ENCODE data around the gene ARL6IP5.

Gene ARL6IP5

GRCh38 chr3:69085833-69086722, 1.3 kb downstream of the ARL6IP5 start:
- no peak for DNase-seq (ENCODE audit: low read depth)

DNA sequence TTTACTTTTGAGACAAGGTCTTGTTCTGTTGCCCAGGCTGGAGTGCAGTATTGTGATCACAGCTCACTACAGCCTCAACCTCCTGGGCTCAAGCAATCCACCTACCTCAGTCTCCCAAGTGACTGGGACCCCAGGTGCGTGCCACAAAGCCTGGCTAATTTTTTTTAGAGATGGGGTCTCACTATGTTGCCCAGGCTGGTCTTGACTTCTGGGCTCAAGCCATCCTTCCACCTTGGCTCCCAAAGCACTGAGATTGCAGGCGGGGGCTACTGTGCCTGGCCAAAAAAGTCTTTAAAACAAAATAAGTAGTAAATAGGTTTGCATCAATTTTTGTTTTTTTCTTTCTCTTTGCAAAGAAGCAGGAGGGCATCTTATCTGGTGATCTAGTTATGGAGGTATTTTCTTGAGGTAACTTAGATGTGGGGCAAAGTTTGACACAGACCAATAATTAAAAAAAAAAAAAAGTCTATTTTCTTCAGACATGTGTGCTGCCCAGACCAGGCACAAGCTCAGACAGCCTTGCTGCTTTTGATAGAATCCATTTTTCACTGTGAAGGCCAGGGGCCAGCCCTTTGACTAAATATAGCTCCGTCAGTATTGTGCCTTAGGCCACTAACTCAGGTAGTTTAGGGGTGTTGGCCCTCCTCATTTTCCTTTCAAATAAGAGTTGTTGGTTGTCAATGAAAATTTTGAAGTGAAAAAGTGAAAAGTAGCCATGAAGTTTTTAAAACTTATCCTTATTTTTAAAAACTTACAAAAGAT, 2.5 kb downstream of the ARL6IP5 start:
- no peak for DNase-seq (ENCODE audit: low read depth)

- no peak for DNase-seq (ENCODE audit: low read depth)
Observed at GRCh38 chr3:69088063-69088462, 3.3 kb downstream of the ARL6IP5 start.

- no peak for DNase-seq (ENCODE audit: low read depth)
Observed at GRCh38 chr3:69090021-69090420, 5.3 kb downstream of the ARL6IP5 start.

DNA sequence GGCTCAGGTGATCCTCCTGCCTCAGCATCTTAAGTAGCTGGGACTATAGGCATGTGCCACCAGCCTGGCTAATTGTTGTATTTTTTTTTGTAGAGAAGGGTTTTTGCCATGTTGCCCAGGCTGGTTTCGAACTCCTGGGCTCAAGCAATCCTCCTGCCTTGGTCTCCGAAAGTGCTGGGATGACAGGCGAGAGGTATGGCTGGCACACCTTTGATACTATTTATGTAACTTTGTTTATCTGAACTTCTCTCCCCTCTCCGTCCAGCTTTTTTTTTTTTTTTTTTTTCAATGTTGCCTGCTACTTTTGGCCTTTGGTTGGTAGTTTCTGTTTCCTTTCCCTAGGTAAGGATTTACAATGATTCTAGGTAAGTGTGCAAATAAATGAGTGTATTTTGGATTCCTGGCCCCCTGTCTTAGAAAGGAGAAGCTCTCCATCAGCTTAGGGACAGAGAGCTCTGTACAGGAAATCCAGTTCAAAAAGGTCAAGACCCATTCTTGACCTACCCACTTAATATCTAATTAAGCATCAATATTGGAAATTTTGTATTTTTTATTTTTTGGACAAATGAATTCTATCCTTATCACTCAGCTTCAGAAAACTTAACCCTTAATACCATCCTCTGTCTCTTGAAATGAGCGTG, 6.8 kb downstream of the ARL6IP5 start:
- DNase-seq (ENCODE audit: low read depth) = no peak

DNA sequence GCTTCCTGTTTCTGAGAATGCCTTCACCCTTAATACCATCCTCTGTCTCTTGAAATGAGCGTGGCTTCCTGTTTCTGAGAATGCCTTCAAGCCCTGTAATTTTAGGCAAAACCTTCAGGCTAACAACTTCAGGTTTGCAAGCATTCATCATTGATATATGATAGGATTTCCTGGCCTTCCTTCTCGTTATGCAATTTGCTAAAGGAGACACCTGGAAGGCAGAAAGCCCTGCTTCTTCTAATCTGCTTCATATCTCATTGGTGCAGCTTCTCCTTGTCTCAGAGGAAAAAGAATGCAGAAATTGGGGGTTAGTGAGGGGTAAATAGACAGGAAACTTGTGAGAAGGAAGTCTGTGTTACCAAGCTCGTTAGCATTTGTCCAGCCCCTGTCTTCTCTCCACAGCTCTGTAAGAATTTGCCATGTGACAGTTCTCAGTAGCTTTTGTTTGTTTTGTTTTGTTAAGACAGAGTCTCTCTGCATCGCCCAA, 7.3 kb downstream of the ARL6IP5 start:
- no peak for DNase-seq (ENCODE audit: low read depth)

DNA sequence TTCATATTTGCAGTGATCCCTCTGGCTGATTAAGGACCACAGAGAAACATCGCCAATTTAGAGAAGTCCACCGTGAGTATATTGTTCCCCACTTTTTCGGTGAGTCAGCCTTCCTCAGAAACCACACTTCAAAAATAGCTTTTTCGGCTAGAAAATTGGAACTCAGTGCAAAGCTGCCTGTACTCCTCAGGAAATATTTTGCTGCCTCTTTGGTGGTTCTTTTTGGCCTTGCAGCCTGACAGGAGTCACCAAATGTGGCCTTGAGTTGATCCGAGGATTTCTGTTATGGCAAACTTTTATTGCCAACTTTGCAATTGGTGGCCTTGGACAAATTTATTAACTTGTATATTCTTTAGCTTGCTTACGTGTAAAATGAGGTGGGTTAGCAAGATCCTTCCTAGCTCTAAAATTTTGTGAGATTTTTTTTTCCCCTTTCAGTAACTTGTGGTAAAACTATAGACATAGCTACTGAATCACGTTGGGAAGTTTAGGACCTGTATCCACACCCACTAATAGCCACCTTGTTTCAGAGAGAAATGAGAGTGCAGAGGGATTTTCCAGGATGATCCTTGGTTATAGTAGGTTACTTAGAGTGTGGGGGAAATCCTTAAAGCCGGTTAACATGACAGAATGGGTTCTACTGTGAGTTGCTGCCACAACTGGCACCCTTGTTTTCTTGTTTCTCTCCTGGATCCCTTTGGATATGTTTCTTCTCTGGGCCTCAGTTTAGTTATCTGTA, 9.9 kb downstream of the ARL6IP5 start:
- DNase-seq (ENCODE audit: low read depth) = no peak

GRCh38 chr3:69095636-69096035, 10.9 kb downstream of the ARL6IP5 start:
- DNase-seq (ENCODE audit: low read depth) = no peak

GRCh38 chr3:69096299-69096698, 11.6 kb downstream of the ARL6IP5 start:
- no peak for DNase-seq (ENCODE audit: low read depth)

- no peak for DNase-seq (ENCODE audit: low read depth)
Observed at GRCh38 chr3:69097407-69098086, 12.8 kb downstream of the ARL6IP5 start.

GRCh38 chr3:69099576-69099975, 14.8 kb downstream of the ARL6IP5 start:
- DNase-seq (ENCODE audit: low read depth) = no peak

GRCh38 chr3:69102384-69102783, 17.6 kb downstream of the ARL6IP5 start:
- DNase-seq (ENCODE audit: low read depth) = no peak

GRCh38 chr3:69103123-69103522, 18.4 kb downstream of the ARL6IP5 start:
- no peak for DNase-seq (ENCODE audit: low read depth)

DNA sequence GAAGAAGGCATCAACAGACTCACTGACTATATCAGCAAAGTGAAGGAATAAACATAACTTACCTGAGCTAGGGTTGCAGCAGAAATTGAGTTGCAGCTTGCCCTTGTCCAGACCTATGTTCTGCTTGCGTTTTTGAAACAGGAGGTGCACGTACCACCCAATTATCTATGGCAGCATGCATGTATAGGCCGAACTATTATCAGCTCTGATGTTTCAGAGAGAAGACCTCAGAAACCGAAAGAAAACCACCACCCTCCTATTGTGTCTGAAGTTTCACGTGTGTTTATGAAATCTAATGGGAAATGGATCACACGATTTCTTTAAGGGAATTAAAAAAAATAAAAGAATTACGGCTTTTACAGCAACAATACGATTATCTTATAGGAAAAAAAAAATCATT, 19.8 kb downstream of the ARL6IP5 start:
- DNase-seq (ENCODE audit: low read depth) = no peak

GRCh38 chr3:69105320-69105719, 20.6 kb downstream of the ARL6IP5 start:
- no peak for DNase-seq (ENCODE audit: low read depth)

DNA sequence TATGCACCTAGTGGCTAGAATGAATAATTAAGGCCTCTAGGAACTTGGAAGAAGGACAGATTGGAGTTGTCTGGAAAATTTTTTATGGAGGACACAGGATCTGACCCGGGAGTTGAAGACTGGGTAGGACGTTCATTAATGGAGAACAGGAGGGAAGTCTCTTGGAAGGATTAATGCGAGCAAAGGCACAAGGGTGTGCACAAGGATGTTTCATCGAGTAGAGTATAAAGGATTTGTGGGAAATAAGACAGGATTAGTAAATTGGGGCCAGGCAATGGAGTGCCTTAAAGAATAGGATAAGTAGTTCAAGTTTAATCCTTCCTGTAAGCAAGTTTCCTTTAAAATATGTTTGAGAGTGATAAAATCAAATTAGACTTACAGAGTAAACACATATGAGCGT, 23.1 kb downstream of the ARL6IP5 start:
- no peak for DNase-seq (ENCODE audit: low read depth)

DNA sequence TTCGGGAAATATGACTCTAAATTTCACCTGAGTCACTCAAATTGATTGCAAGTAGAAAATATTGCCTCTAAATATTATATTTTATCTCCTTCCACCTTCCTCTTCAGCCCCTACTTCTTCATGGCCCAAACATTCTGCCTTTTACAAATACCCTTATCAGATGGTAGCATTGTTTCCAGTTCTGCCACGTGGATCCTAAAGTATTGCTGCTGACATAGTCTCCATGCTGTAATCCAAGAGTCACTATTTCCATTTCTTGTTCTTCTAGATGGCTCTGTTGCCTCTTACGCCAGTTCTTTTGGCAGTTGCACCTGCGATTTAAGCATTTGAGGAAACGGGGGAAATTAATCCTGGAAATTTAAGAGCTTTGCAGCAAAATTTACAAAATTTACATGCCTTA, 24.1 kb downstream of the ARL6IP5 start:
- no peak for DNase-seq (ENCODE audit: low read depth)

- DNase-seq (ENCODE audit: low read depth) = no peak
Observed at GRCh38 chr3:69110941-69111546, 26.3 kb downstream of the ARL6IP5 start.

GRCh38 chr3:69113536-69113935, 28.8 kb downstream of the ARL6IP5 start:
- no peak for DNase-seq (ENCODE audit: low read depth)

DNA sequence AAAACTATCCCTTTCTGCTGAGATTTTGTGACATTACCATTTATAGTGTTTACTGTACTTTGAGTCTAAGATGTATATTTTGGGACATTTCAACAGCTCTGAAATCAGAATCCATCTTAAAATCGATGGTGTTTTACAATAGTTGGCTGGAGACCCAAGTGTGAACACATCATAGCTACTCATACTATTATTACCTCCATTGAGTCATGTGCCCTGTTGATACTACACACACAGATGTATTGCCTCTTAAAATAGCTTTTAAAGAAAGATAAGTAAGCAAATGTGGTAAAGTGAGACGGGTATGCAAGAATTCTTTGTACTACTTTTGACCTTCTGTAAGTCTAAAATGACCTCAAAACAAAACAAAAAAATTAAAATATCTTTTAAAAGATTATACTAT, 31.0 kb downstream of the ARL6IP5 start:
- DNase-seq (ENCODE audit: low read depth) = no peak

- no peak for DNase-seq (ENCODE audit: low read depth)
Observed at GRCh38 chr3:69116162-69116561, 31.4 kb downstream of the ARL6IP5 start.
